ENCODE results near the gene SZT2. TPM values are rescaled to one million over a fixed set of nuclear protein-coding genes. Genes with fewer than 3 reads are reported as not detected.

SZT2 gene
- total RNA-seq, 1 experiment from 2014 or later = 29.0 TPM

GRCh38 chr1:43426221-43426620 lies 36.5 kb downstream of the SZT2 start:
- Mint-ChIP-seq H3K9me3 (ENCODE audit: unreplicated experiment) (no peaks in the 10 kb centered on the region), H3K4me1 (ENCODE audit: low read depth, unreplicated experiment) (no peaks in the 10 kb centered on the region), H3K36me3 (ENCODE audit: insufficient read depth, unreplicated experiment) (peaks cover 17% of the 10 kb centered on the region), H3K4me3 (ENCODE audit: unreplicated experiment) (no peak overlapping the region), H3K27ac (ENCODE audit: unreplicated experiment) (no peak overlapping the region), H3K27me3 (ENCODE audit: insufficient read depth, unreplicated experiment) (no peaks in the 10 kb centered on the region)
- H3K4me3 ChIP-seq (ENCODE audit: low read depth, low read length) = no peak overlapping the region
- intact Hi-C loops (cut with micrococcal nuclease; ENCODE audit: unreplicated experiment) = no loop called here
- CTCF ChIA-PET = no interaction called here
- H3K4me1 ChIP-seq = no peaks in the 10 kb centered on the region
- H3K36me3 ChIP-seq (ENCODE audit: control insufficient read depth, insufficient read depth, low read length) = peaks cover 2% of the 10 kb centered on the region
- H3K9me3 ChIP-seq = no peaks in the 10 kb centered on the region
- TF ChIP-seq, protein P1, sequence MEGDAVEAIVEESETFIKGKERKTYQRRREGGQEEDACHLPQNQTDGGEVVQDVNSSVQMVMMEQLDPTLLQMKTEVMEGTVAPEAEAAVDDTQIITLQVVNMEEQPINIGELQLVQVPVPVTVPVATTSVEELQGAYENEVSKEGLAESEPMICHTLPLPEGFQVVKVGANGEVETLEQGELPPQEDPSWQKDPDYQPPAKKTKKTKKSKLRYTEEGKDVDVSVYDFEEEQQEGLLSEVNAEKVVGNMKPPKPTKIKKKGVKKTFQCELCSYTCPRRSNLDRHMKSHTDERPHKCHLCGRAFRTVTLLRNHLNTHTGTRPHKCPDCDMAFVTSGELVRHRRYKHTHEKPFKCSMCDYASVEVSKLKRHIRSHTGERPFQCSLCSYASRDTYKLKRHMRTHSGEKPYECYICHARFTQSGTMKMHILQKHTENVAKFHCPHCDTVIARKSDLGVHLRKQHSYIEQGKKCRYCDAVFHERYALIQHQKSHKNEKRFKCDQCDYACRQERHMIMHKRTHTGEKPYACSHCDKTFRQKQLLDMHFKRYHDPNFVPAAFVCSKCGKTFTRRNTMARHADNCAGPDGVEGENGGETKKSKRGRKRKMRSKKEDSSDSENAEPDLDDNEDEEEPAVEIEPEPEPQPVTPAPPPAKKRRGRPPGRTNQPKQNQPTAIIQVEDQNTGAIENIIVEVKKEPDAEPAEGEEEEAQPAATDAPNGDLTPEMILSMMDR (IDR thresholded peaks at IDR 0.05; ENCODE audit: insufficient read depth in 1 of 2, low read depth in 1 of 2, low read length in 1 of 2, severe bottlenecking in 1 of 2, unreplicated experiment in 1 of 2) = no peak
- POLR2A ChIA-PET = no interaction called here
- no TSS peak for BruUV-seq (replicated peaks)
- H3K27me3 ChIP-seq (replicated peaks; ENCODE audit: control insufficient read depth, insufficient read depth, low read length) = no peaks in the 10 kb centered on the region
- no peak for DNase-seq

GRCh38 chr1:43427524-43427923 lies 37.8 kb downstream of the SZT2 start:
- no peak for DNase-seq
- H3K36me3 ChIP-seq (ENCODE audit: control insufficient read depth, insufficient read depth, low read length) = peaks cover 2% of the 10 kb centered on the region; the same call in 1 of the 2 replicates
- H3K9me3 ChIP-seq = no peaks in the 10 kb centered on the region
- BruUV-seq (replicated peaks) = no TSS peak
- H3K4me1 ChIP-seq = no peaks in the 10 kb centered on the region
- intact Hi-C loops (cut with micrococcal nuclease; ENCODE audit: unreplicated experiment) = no loop called here
- ChIA-PET CTCF (interaction anchor here (0.6 kb wide), 1 partner anchor 21 kb away, joined by 3 read pairs; no protein-coding TSS in a partner anchor), POLR2A (interaction anchor here (0.5 kb wide), 1 partner anchor 224 kb away, joined by 3 read pairs; no protein-coding TSS in a partner anchor)
- Mint-ChIP-seq H3K4me1 (ENCODE audit: low read depth, unreplicated experiment) (no peaks in the 10 kb centered on the region), H3K27me3 (ENCODE audit: insufficient read depth, unreplicated experiment) (no peaks in the 10 kb centered on the region), H3K36me3 (ENCODE audit: insufficient read depth, unreplicated experiment) (peaks cover 17% of the 10 kb centered on the region), H3K27ac (ENCODE audit: unreplicated experiment) (no peak overlapping the region), H3K4me3 (ENCODE audit: unreplicated experiment) (no peak overlapping the region), H3K9me3 (ENCODE audit: unreplicated experiment) (no peaks in the 10 kb centered on the region)
- H3K27me3 ChIP-seq (replicated peaks; ENCODE audit: control insufficient read depth, insufficient read depth, low read length) = no peaks in the 10 kb centered on the region
- TF ChIP-seq, protein P1 (IDR thresholded peaks at IDR 0.05; ENCODE audit: insufficient read depth in 1 of 2, low read depth in 1 of 2, low read length in 1 of 2, severe bottlenecking in 1 of 2, unreplicated experiment in 1 of 2) = no peak
- no peak overlapping the region for H3K4me3 ChIP-seq (ENCODE audit: low read depth, low read length)

- Mint-ChIP-seq H3K4me3 (ENCODE audit: unreplicated experiment) (no peak overlapping the region), H3K27me3 (ENCODE audit: insufficient read depth, unreplicated experiment) (no peaks in the 10 kb centered on the region), H3K4me1 (ENCODE audit: low read depth, unreplicated experiment) (no peaks in the 10 kb centered on the region), H3K36me3 (ENCODE audit: insufficient read depth, unreplicated experiment) (peaks cover 15% of the 10 kb centered on the region), H3K27ac (ENCODE audit: unreplicated experiment) (no peak overlapping the region), H3K9me3 (ENCODE audit: unreplicated experiment) (no peaks in the 10 kb centered on the region)
- intact Hi-C loops (cut with micrococcal nuclease; ENCODE audit: unreplicated experiment) = no loop called here
- Histone ChIP-seq H3K27me3 (replicated peaks; ENCODE audit: control insufficient read depth, insufficient read depth, low read length) (no peaks in the 10 kb centered on the region), H3K4me1 (no peaks in the 10 kb centered on the region), H3K9me3 (no peaks in the 10 kb centered on the region), H3K4me3 (ENCODE audit: low read depth, low read length) (no peak overlapping the region), H3K36me3 (ENCODE audit: control insufficient read depth, insufficient read depth, low read length) (peaks cover 2% of the 10 kb centered on the region; the same call in 1 of the 2 replicates)
- ChIA-PET CTCF (no interaction called here), POLR2A (no interaction called here)
- DNase-seq = no peak
- TF ChIP-seq, protein P1 (IDR thresholded peaks at IDR 0.05; ENCODE audit: insufficient read depth in 1 of 2, low read depth in 1 of 2, low read length in 1 of 2, severe bottlenecking in 1 of 2, unreplicated experiment in 1 of 2) = no peak
- no TSS peak for BruUV-seq (replicated peaks)
Measured at GRCh38 chr1:43427941-43428340, 38.2 kb downstream of the SZT2 start.

Measured in Caco-2 (cell line).